DND-41 (cell line): ENCODE results near the gene ATXN3.

ENCODE experiments used
- ATAC-seq: fragments of 200-7000 bp; cut with Tn5 transposase; 3 replicates; pipeline ENCODE4 v1.9.1; 2021; ENCODE audit warnings: low read depth; ENCODE audit not compliant: insufficient read depth
- DNase-seq: peaks from one replicate; pipeline ENCODE4 v3.0.0-alpha.2; 2020
- H2AFZ ChIP-seq: 2 replicates; pipeline ENCODE4 v1.6.0; 2012; ENCODE audit warnings: low read depth, low read length
- H3K27ac ChIP-seq: 2 replicates; pipeline ENCODE4 v1.5.1; 2012; ENCODE audit warnings: low read length, inconsistent platforms
- H3K27me3 ChIP-seq: fragments of 200-600 bp; sonication (generic); 2 replicates; pipeline ENCODE4 v1.6.0; 2012; ENCODE audit warnings: low read length, mild to moderate bottlenecking, inconsistent platforms; ENCODE audit not compliant: insufficient read depth, poor library complexity
- H3K36me3 ChIP-seq: 2 replicates; pipeline ENCODE4 v1.5.1; 2012; ENCODE audit warnings: low read length, inconsistent platforms; ENCODE audit not compliant: insufficient read depth
- H3K4me1 ChIP-seq: 2 replicates; pipeline ENCODE4 v1.5.1; 2012; ENCODE audit warnings: mild to moderate bottlenecking, low read length; ENCODE audit not compliant: insufficient read depth
- H3K4me2 ChIP-seq: 2 replicates; pipeline ENCODE4 v1.6.0; 2012; ENCODE audit warnings: mild to moderate bottlenecking, moderate library complexity, low read length, inconsistent platforms; ENCODE audit not compliant: insufficient read depth
- H3K4me3 ChIP-seq, 2 experiments: fragments of 200-600 bp in 1 of 2; shearing (Covaris generic) in 1 of 2; 2 replicates each; pipeline ENCODE4 v1.5.1; 2012 to 2016; ENCODE audit warnings: inconsistent platforms in 2 of 2, low read length in 2 of 2, mild to moderate bottlenecking in 2 of 2, low read depth in 1 of 2, moderate library complexity in 1 of 2
- H3K79me2 ChIP-seq: 2 replicates; pipeline ENCODE4 v1.6.0; 2012; ENCODE audit warnings: low read length, inconsistent platforms; ENCODE audit not compliant: insufficient read depth
- H3K9ac ChIP-seq: 2 replicates; pipeline ENCODE4 v1.6.0; 2012; ENCODE audit warnings: low read depth, mild to moderate bottlenecking, inconsistent platforms, low read length, moderate library complexity
- H3K9me3 ChIP-seq: 2 replicates; pipeline ENCODE4 v1.5.1; 2012; ENCODE audit warnings: low read length, moderate library complexity, mild to moderate bottlenecking, inconsistent platforms; ENCODE audit not compliant: insufficient read depth, severe bottlenecking
- H4K20me1 ChIP-seq: 2 replicates; pipeline ENCODE4 v1.6.0; 2012; ENCODE audit warnings: low read length; ENCODE audit not compliant: insufficient read depth
- CTCF ChIP-seq: IDR thresholded peaks from 2 replicates; pipeline ENCODE4 v1.5.1; 2012; ENCODE audit warnings: borderline replicate concordance, low read length, moderate library complexity, mild to moderate bottlenecking; ENCODE audit not compliant: poor library complexity, severe bottlenecking; ENCODE audit errors: extremely low read depth
- EZH2 ChIP-seq: IDR thresholded peaks from 3 replicates; pipeline ENCODE4 v1.6.1; 2012; ENCODE audit warnings: borderline replicate concordance, low read depth, mild to moderate bottlenecking, moderate library complexity, low read length, inconsistent platforms; ENCODE audit not compliant: severe bottlenecking

Gene ATXN3

GRCh38 chr14:92088494-92088893 is 17.9 kb downstream of the ATXN3 start:
- ATAC-seq (no peak), DNase-seq (no peak)
- Histone ChIP-seq H3K4me1 (no peaks in the 10 kb centered on the region), H3K36me3 (peaks cover 64% of the 10 kb centered on the region), H3K9ac (no peak overlapping the region), H3K79me2 (peaks cover 2% of the 10 kb centered on the region; the same call in 1 of the 2 replicates), H3K27ac (no peak overlapping the region), H3K27me3 (no peaks in the 10 kb centered on the region), H3K4me2 (no peak overlapping the region), H3K9me3 (no peaks in the 10 kb centered on the region), H3K4me3 (no peak overlapping the region), H4K20me1 (no peaks in the 10 kb centered on the region), H2AFZ (no peak overlapping the region)
- TF ChIP-seq EZH2, result no peak
- TF ChIP-seq CTCF, result no peak

- Histone ChIP-seq H3K27ac (no peak overlapping the region), H3K27me3 (no peaks in the 10 kb centered on the region), H3K4me3 (no peak overlapping the region), H3K79me2 (no peaks in the 10 kb centered on the region), H3K9me3 (no peaks in the 10 kb centered on the region), H3K4me2 (no peak overlapping the region), H2AFZ (no peak overlapping the region), H3K4me1 (no peaks in the 10 kb centered on the region), H3K9ac (no peak overlapping the region), H3K36me3 (peaks cover 59% of the 10 kb centered on the region), H4K20me1 (no peaks in the 10 kb centered on the region)
- TF ChIP-seq EZH2 (no peak), CTCF (no peak)
- ATAC-seq (no peak; the same call in 2 of the 3 replicates), DNase-seq (no peak)
These were observed 31.8 kb downstream of the ATXN3 start for GRCh38 chr14:92074555-92074954.

GRCh38 chr14:92058006-92058917 is 48.1 kb downstream of the ATXN3 start:
- Histone ChIP-seq H3K36me3 (peaks cover 9% of the 10 kb centered on the region; the same call in 1 of the 2 replicates), H3K27ac (no peak overlapping the region), H3K4me3 (no peak overlapping the region), H3K4me1 (no peaks in the 10 kb centered on the region), H3K4me2 (no peak overlapping the region), H3K9ac (no peak overlapping the region), H4K20me1 (no peaks in the 10 kb centered on the region), H3K9me3 (no peaks in the 10 kb centered on the region), H3K79me2 (no peaks in the 10 kb centered on the region), H2AFZ (no peak overlapping the region), H3K27me3 (no peaks in the 10 kb centered on the region)
- ATAC-seq, result no peak
- no peak for DNase-seq
- TF ChIP-seq CTCF, result no peak
- TF ChIP-seq EZH2, result no peak
